GM21619 (cell line): ENCODE data around the gene CCL21.

ENCODE experiments used
- ATAC-seq: cut with Tn5 transposase; IDR thresholded peaks from one replicate; pipeline ENCODE4 v1.9.1; 2021; ENCODE audit not compliant: unreplicated experiment

CCL21 gene

DNA sequence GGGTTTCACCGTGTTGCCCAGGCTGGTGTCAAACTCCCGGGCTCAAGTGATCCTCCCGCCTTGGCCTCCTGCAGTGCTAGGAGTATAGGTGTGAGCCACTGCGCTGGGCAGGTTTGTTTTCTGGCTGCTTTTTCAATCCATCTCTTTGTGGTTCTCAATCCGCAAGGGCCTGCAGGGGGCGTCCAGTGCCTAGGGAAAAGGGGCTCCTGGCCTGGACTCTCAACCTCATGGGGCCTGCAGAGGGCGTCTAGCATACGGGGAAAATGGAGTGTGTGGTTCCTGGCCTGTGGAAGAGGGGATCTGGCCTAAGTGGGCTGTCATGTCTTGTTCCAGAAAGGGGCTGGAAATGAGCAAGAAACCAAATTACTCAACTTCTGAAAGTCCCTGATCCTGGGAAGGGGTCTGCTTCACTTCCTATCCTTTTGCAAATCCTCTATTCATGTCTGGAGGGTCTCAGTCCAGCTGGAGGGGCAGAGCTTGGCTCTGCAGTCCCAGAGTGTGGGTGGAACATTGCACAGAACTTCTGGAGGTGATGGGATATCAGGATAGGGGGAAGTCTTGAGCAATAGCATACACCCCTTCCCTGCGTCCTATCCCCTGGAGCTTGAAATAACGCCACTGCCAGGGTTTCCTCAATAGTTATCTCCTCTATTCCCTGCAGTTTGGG lies 34.8 kb downstream of the CCL21 start:
- no peak for ATAC-seq

DNA sequence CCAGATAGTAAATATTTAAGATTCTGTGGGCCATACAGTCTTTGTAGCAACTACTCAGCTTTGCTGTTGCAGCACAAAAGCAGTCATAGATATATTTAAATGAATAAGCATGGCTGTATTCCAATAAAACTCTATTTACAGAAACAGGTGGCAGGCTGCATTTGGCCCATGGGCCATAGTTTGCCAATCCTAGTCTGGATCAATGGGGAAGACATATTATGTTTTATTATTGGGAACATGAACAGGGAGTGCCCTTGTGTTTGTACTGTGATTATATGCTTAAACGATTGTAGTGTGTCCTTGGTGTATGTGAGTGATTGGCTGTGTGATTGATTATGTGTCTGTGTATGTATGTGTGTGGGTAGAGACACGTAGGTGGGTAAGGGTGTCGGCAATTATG lies 35.5 kb downstream of the CCL21 start:
- ATAC-seq: no peak

DNA sequence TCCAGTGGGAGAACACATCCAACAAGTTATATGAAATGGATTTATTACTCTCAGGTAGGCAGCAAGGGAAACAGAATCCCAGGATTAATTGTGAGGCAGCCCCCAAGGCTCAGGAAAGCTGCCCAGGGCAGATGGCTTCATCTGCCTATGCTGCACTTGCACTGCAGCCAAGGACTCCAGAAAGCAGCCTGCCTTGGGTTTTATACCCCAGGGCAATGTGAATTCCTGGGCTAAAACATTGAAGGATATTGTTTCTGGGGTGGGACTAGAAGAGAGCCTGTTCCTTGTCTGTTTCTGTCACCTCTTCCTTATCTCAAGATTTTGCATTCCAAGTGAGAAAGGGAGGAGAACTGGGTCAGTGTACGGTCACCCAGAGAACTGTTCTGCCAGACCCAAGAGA lies 38.6 kb downstream of the CCL21 start:
- ATAC-seq: no peak

DNA sequence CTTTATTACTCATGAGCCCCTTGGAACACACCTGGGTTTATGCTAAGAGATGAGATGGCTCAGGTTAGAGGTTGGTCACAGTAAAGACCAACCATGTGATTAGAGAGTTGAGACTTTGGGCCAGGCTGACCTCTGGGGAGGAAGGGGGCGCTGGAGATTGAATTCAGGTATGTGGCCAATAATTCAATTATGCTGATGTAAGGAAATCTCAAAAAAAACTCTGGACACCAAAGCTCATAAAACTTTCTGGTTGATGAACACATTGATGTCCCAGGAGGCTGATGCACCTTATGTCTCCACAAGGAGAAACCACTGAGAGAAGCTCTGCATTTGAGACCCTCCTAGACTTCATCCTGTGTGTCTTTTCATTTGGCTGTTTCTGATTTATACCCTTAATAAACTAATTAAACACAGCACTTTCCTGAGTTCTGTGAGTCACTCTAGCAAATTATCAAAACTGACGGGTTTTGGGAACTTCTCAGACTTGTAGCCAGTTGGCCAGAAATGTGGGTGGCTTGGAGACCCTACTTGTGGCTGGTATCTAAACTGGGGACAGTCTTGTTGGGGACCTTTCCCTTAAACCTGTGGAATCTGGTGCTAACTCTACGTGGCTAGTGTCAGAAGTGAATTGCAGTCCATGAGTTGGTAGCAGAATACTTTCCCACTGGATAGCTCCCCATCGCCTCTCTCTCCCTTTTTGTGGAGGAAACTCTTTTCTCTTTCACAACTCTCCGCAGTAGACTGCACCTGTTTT lies 40.0 kb downstream of the CCL21 start:
- ATAC-seq: no peak

DNA sequence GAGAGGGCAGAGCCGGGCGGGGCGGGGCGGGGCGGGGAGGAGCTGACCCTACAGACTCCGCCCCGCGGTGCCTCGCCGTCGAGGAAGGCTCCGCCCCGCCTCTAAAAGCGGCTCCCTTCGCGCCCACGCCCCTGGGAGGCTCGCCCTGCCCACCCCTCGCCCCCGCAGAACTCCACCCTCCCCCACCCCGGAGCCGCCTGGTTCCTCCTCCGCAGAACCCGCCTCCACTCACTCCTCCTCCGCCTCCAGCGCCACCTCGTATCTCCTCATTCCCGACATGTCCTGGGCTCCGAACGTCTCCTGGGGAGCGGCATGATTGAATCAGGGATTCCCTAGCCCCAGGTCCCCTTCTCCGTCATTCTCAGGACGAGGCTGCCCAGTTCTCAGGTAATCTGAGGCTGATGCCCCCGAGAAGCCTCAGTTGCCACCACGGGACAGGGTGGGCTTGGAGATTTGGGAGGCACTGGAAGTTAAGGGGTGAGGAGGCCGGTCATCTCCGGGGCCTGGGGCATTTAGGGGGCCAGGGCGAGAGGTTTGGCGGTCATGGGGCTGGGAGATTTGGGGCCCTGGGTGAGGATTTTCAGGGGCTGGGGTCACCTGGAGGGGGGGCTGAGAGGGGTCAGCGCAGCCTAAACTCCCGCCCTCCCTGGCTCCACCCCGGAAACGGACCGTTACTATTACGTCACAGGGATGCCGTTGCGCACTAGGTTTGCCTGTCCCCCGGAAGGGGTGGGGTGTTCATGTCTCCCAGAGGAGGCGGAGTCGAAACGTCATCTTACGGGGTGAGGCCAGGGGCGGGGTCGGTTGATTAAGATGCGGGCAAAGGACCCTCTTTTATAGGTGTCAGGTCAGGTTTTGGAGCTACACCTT lies 44.3 kb downstream of the CCL21 start:
- ATAC-seq: peak; percentile 60

DNA sequence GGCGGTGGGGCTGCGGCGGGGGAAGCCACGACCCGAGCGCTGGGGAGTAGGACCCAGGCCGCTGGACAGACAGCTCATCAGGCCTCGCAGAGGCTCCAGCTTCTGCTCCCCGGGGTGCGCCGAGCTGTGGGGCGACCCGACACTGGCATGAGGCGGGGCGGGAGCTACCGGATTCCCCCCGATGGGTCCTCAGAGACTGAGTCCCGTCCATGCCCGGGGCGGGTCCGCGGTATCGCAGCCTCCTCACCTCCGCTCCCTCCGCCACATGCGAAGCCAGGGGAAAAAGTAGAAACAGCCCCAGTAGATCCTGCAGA lies 44.9 kb downstream of the CCL21 start:
- ATAC-seq: peak; percentile 26

DNA sequence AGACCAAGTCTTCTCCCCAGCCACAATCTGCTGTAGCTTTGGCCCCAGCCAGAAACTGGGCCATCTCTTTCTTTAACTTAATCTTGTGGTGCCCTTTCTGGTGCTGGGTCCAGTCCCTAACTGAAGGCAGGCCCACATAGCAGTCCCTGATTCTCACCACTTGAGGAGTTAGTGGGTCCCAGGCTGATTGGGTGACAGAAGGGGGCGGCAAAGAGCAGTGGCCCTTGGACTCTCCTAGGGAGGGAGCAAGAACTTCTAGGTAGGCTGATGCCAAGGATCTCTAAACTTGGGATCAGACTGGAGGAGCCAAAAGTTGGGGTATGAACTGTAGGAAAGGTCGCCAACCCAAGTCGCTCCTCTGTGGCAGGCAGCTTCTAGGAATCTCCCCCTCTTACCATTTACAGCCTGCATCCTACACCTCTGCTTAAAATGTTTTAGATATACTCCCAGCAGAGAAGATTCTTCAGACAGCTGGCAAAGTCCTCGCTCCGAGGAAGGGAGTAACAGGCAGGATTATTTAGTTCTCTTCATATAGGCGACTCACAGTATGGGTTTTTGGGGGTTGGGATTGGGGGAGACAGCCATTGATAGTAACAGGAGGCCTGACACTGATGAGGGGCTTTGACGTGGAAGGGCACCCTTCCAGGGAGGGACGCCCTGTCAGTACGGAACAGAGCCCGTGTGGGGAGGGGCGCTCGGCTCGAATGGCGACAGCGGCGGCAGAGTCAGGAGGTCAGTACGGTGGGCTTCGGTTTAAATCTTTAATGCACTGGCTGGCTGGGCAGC lies 45.5 kb downstream of the CCL21 start:
- ATAC-seq: peak; percentile 10

DNA sequence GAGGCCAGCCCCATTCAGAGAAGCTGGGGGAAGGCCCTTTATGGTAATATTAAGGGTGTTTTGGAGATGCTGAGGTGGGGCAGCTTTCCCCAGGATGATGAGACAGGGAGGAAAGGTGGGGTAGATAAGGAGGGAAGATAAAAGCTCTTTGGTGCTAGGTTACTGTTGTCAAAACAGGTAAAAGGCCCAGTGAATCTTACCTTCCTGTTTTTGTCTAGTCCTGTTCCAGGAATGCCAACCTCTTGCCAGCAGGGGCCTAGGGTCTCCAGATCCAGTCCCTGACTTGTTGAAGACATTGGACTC lies 46.7 kb downstream of the CCL21 start:
- ATAC-seq: no peak

DNA sequence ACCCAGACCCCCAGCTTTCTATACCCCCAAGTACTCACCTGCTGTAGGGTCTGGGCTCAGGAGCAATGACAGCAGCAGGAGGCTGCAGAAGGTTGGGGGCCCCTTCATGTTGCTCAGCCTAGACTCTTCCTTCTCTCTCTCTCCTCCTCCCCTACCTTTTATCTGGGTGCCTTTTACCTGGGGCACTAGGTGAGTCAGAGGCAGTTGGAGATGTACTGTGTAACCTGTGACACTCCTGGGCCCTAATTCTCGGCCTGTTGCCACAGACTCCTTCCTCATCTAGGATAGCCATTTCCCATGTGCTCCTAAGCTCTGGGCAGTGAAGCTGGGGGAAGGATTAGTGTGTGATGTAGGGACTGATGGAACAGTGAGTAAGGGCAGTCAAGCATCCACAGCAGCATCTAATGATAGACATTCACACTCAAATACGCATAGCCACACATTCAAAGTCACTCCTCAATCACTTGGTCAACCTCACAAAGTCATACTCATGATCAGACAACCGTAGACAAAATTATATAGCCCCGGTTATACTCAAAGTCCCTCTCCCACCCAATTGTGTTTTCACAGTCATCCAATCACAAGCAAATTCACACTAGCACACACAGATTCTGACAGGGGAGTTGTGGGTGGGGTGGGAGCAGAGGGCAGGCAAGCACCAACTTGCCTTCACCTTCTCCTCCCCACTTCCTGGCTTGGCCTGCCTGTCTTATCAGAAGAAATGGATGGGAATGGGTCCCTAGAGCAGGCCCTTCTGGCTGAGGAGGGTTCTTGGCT lies 47.2 kb downstream of the CCL21 start, which contains the start of gene CCL27:
Gene CCL27, minus strand, starts transcription at position 132 of the 777 bp plus-strand sequence. Its CDS starts 24 bp downstream, at position 108.
- ATAC-seq: no peak

DNA sequence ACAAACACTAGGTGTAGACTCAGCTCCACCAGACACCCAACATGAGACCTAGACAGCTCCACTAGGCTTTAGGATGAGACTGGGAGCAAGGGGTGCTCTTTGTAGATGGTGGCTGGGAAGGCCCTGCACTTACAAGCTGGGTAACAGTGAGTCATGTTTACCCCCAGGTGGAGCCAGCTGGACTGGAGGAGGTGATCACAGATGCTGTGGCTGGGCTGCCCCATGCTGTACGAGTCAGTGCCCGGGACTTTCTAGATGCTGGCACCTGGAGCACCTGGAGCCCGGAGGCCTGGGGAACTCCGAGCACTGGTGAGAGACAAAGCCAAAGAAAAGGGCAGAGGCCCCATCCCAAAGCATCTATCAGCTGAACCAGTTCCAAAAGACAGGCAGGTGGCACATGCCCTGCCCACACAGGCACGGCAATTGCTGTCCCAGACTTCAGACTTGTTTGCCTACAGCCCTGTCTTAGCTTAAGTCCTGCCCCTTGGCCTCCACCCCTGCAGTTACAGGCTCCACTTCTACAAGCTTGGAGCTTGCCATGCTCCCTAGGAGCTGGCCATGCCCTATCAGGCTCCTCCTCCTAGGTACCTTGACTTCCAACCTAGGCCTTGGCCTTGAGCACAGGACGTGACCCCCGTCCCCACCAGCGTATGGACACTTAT lies 50.2 kb downstream of the CCL21 start:
- ATAC-seq: no peak
